ENCODE data around the gene GTPBP2.
A peak's percentile ranks its signal among the peaks of the same experiment; 100 is the strongest.

GTPBP2 gene

GRCh38 chr6:43575105-43575771 lies 53.8 kb downstream of the GTPBP2 start:
- DNase-seq: peak; percentile 21

GRCh38 chr6:43572015-43572414 lies 57.0 kb downstream of the GTPBP2 start:
- DNase-seq: no peak

- DNase-seq: no peak
These were observed 58.1 kb downstream of the GTPBP2 start for GRCh38 chr6:43570876-43571441.
